Thoracic aorta endothelial cell (primary cell): ENCODE measurements around the gene AIM2. TPM values are rescaled to one million over a fixed set of nuclear protein-coding genes. Genes with fewer than 3 reads are reported as not detected.

Experiments used
- total RNA-seq: library from RNA; depleted of rRNA; stranded (reverse); fragments of >200 nt; gene quantifications from 2 replicates; pipeline ENCODE4 v1.2.3, GENCODE V29; 2012

The AIM2 gene, protein sequence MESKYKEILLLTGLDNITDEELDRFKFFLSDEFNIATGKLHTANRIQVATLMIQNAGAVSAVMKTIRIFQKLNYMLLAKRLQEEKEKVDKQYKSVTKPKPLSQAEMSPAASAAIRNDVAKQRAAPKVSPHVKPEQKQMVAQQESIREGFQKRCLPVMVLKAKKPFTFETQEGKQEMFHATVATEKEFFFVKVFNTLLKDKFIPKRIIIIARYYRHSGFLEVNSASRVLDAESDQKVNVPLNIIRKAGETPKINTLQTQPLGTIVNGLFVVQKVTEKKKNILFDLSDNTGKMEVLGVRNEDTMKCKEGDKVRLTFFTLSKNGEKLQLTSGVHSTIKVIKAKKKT
- total RNA-seq = 0.29 TPM in 1 of 2 replicates, not detected in the other

DNA sequence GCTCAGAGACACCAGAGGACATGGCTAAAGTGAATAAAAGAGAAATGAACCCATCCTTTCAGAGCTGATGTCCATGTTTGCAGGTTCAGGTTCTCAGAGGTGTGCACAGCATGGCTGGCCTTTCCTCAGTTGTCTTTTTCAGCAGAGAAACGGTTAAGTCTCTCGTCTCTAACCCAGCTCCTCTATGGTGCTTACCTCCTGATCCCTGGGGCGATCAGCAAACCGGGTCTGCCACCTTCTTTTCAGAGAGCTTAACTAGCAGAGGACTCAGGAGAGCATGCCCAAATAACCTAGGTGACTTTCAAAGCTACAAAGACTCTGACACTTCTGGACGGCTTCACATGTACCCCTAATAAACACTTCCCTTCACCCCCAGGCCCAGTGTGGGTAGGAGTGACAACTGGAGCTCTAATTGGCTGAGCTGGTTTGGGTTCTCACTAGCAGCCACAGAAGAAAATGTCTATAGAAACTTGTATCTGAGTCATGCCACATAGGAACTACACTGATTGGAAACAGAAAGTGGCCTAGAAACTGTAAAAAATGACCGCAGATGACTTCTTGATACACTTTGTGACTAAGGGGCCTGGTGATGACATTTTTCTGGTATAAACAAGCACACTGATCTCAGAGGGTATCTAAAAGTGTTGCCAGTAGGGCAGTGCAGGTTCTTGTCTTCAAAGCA is at the start of gene AIM2:
TSS of gene AIM2 (minus strand) at position 329 of the 682 bp plus-strand sequence. CDS start 3,267 bp downstream, outside the sequence.

Other genes starting within 250 kb of the AIM2 start
- not detected in 2 replicates for gene MNDA, start 245.4 kb downstream of the AIM2 start, total RNA-seq
- not detected in 2 replicates for gene PYHIN1, start 145.2 kb downstream of the AIM2 start, total RNA-seq
- 181 and 217 TPM in 2 replicates for gene IFI16, start 66.9 kb downstream of the AIM2 start, total RNA-seq
- gene CADM3, start 94.8 kb upstream of the AIM2 start, total RNA-seq = 2.1 and 10.3 TPM in 2 replicates
- gene ACKR1, start 128.1 kb upstream of the AIM2 start, total RNA-seq = 0.13 and 0.43 TPM in 2 replicates
- not detected in 2 replicates for gene FCER1A, start 225.6 kb upstream of the AIM2 start, total RNA-seq